ENCODE results near the gene EPB41L2.

- TF ChIP-seq POLR2AphosphoS5 (IDR thresholded peaks at IDR 0.05; ENCODE audit: borderline replicate concordance, low read depth, low read length) (no peak), EZH2 (IDR thresholded peaks at IDR 0.05) (no peak), FOXP2 (optimal IDR thresholded peaks at IDR 0.05; ENCODE audit: control extremely low read depth, extremely low read length, insufficient read depth) (no peak)
Measured at GRCh38 chr6:130869681-130870080, 193.4 kb downstream of the EPB41L2 start.

Measured in SK-N-MC (cell line).